Loucy (cell line): ENCODE measurements around the gene ALK.

Source experiments
- H2AFZ ChIP-seq: fragments of 200-600 bp; sonication (generic); 2 replicates; pipeline ENCODE4 v1.6.0; 2016; ENCODE audit warnings: antibody characterized with exemption, mild to moderate bottlenecking, low read length, moderate library complexity
- H3F3A ChIP-seq: fragments of 200-600 bp; 2 replicates; pipeline ENCODE4 v1.6.0; 2016; ENCODE audit warnings: antibody characterized with exemption, low read depth, mild to moderate bottlenecking
- H3K27me3 ChIP-seq: fragments of 200-600 bp; sonication (generic); 2 replicates; pipeline ENCODE4 v1.6.1; 2014; ENCODE audit warnings: low read length, mild to moderate bottlenecking; ENCODE audit not compliant: insufficient read depth, poor library complexity, severe bottlenecking
- H3K36me3 ChIP-seq: fragments of 200-600 bp; sonication (generic); 2 replicates; pipeline ENCODE4 v1.6.1; 2016; ENCODE audit warnings: low read length; ENCODE audit not compliant: insufficient read depth
- H3K4me1 ChIP-seq: fragments of 200-600 bp; sonication (generic); 2 replicates; pipeline ENCODE4 v1.5.1; 2014; ENCODE audit warnings: low read length, mild to moderate bottlenecking; ENCODE audit not compliant: insufficient read depth, poor library complexity, severe bottlenecking
- H3K4me2 ChIP-seq: fragments of 200-600 bp; sonication (generic); 2 replicates; pipeline ENCODE4 v1.6.0; 2014; ENCODE audit warnings: antibody characterized with exemption, low read length, low read depth, mild to moderate bottlenecking; ENCODE audit not compliant: poor library complexity, severe bottlenecking
- H3K4me3 ChIP-seq: fragments of 200-600 bp; sonication (generic); 2 replicates; pipeline ENCODE4 v1.5.1; 2014; ENCODE audit warnings: low read length, mild to moderate bottlenecking, mixed read lengths; ENCODE audit not compliant: poor library complexity, severe bottlenecking
- H3K79me2 ChIP-seq: fragments of 200-600 bp; sonication (generic); 2 replicates; pipeline ENCODE4 v1.6.1; 2014; ENCODE audit warnings: low read length; ENCODE audit not compliant: insufficient read depth
- H3K9ac ChIP-seq: fragments of 200-600 bp; sonication (generic); 2 replicates; pipeline ENCODE4 v1.6.0; 2014; ENCODE audit warnings: mild to moderate bottlenecking, low read depth, low read length, moderate library complexity; ENCODE audit not compliant: poor library complexity, severe bottlenecking
- H3K9me2 ChIP-seq: fragments of 200-600 bp; sonication (generic); replicated peaks from 2 replicates; pipeline ENCODE4 v1.6.1; 2016; ENCODE audit warnings: low read depth, low read length, mixed read lengths
- H3K9me3 ChIP-seq: fragments of 200-600 bp; sonication (generic); 2 replicates; pipeline ENCODE4 v1.6.1; 2014; ENCODE audit warnings: mild to moderate bottlenecking, antibody characterized with exemption, low read length, low read depth; ENCODE audit not compliant: insufficient read depth
- H4K20me1 ChIP-seq: fragments of 200-600 bp; sonication (generic); 2 replicates; pipeline ENCODE4 v1.6.0; 2014; ENCODE audit warnings: antibody characterized with exemption, low read length, mild to moderate bottlenecking; ENCODE audit not compliant: insufficient read depth, poor library complexity, severe bottlenecking
- CTCF ChIP-seq: fragments of 200-600 bp; sonication (generic); conservative IDR thresholded peaks from 2 replicates; pipeline ENCODE4 v1.5.1; 2014; ENCODE audit warnings: mild to moderate bottlenecking, antibody characterized with exemption, low read length
- EZH2phosphoT487 ChIP-seq: fragments of 200-600 bp; IDR thresholded peaks from 2 replicates; pipeline ENCODE4 v1.6.1; 2018; ENCODE audit warnings: antibody characterized with exemption, mild to moderate bottlenecking, moderate library complexity, borderline replicate concordance

The ALK gene

GRCh38 chr2:29655391-29656086 lies 265.8 kb downstream of the ALK start:
- Histone ChIP-seq H2AFZ (no peak overlapping the region), H3K9me2 (no peaks in the 10 kb centered on the region), H3K4me1 (no peaks in the 10 kb centered on the region), H3F3A (no peaks in the 10 kb centered on the region), H3K4me3 (no peak overlapping the region), H3K9me3 (no peaks in the 10 kb centered on the region), H3K27me3 (no peaks in the 10 kb centered on the region), H3K79me2 (no peaks in the 10 kb centered on the region), H3K36me3 (no peaks in the 10 kb centered on the region), H3K4me2 (no peak overlapping the region), H3K9ac (no peak overlapping the region), H4K20me1 (no peaks in the 10 kb centered on the region)
- TF ChIP-seq EZH2phosphoT487 (no peak), CTCF (no peak)

GRCh38 chr2:29650631-29651097 lies 270.7 kb downstream of the ALK start:
- no peak for TF ChIP-seq EZH2phosphoT487
- TF ChIP-seq CTCF: no peak
- H3K4me2 ChIP-seq: no peak overlapping the region
- no peaks in the 10 kb centered on the region for H3K36me3 ChIP-seq

GRCh38 chr2:29644949-29645348 lies 276.4 kb downstream of the ALK start:
- TF ChIP-seq CTCF (peak; percentile 64), EZH2phosphoT487 (no peak)
- no peak overlapping the region for H2AFZ ChIP-seq
- H3F3A ChIP-seq: no peaks in the 10 kb centered on the region
- H3K4me2 ChIP-seq: no peak overlapping the region
- H3K4me3 ChIP-seq: no peak overlapping the region
- no peaks in the 10 kb centered on the region; the same call in 1 of the 2 replicates for H3K9me3 ChIP-seq
- no peaks in the 10 kb centered on the region for H3K4me1 ChIP-seq
- no peaks in the 10 kb centered on the region for H4K20me1 ChIP-seq
- H3K9me2 ChIP-seq: no peaks in the 10 kb centered on the region
- no peaks in the 10 kb centered on the region for H3K27me3 ChIP-seq
- H3K9ac ChIP-seq: no peak overlapping the region
- no peaks in the 10 kb centered on the region for H3K36me3 ChIP-seq
- no peaks in the 10 kb centered on the region for H3K79me2 ChIP-seq

More at GRCh38 chr2:29650631-29651097, 270.7 kb downstream of the ALK start:
- Histone ChIP-seq H3K27me3 (no peaks in the 10 kb centered on the region), H3K9me3 (no peaks in the 10 kb centered on the region; the same call in 1 of the 2 replicates), H3K4me1 (no peaks in the 10 kb centered on the region), H3K79me2 (no peaks in the 10 kb centered on the region), H4K20me1 (no peaks in the 10 kb centered on the region), H3K9ac (no peak overlapping the region), H3K4me3 (no peak overlapping the region), H3K9me2 (no peaks in the 10 kb centered on the region), H3F3A (no peaks in the 10 kb centered on the region), H2AFZ (no peak overlapping the region)
